Posterior cingulate gyrus (tissue), 11 donors: ENCODE measurements around the gene CXCR6.

Source experiments
- DNase-seq, 10 donors: peaks; one replicate each; pipeline versions ENCODE4 v3.0.0 to v3.0.0-alpha.2; 2020 to 2021; ENCODE audit warnings: mixed read lengths in 3 of 10
- intact Hi-C: fragments of 100-400 bp; cut with DNase I; formaldehyde crosslinking; loops from one replicate; pipeline ENCODE4 v1.15.1; 2023

The CXCR6 gene

GRCh38 chr3:45965253-45965652 lies 22.0 kb downstream of the CXCR6 start:
- intact Hi-C loops = no loop called here

GRCh38 chr3:45965653-45966052 lies 22.4 kb downstream of the CXCR6 start:
- intact Hi-C loops = no loop called here
- DNase-seq = peak in 2 of 10 donors; percentile 7 to 71

More at GRCh38 chr3:45965253-45965652, 22.0 kb downstream of the CXCR6 start:
- DNase-seq = peak in 2 of 10 donors; percentile 19 to 43

- intact Hi-C loops = no loop called here
Measured at GRCh38 chr3:45966371-45966791, 23.1 kb downstream of the CXCR6 start.

GRCh38 chr3:45966950-45967640 lies 23.8 kb downstream of the CXCR6 start:
- intact Hi-C loops = no loop called here
- peak; percentile 46 to 94 (median 66) for DNase-seq

More at GRCh38 chr3:45966371-45966791, 23.1 kb downstream of the CXCR6 start:
- peak in 2 of 10 donors; percentile 24 to 82 for DNase-seq

GRCh38 chr3:45967724-45968123 lies 24.5 kb downstream of the CXCR6 start:
- DNase-seq = no peak
- intact Hi-C loops = no loop called here

- intact Hi-C loops = no loop called here
- peak in 1 of 10 donors; percentile 60 for DNase-seq
Measured at GRCh38 chr3:45968149-45968548, 24.9 kb downstream of the CXCR6 start.

- intact Hi-C loops = no loop called here
- no peak for DNase-seq
Measured at GRCh38 chr3:45968706-45969105, 25.4 kb downstream of the CXCR6 start.

- DNase-seq = no peak
- intact Hi-C loops = no loop called here
Measured at GRCh38 chr3:45969116-45969515, 25.9 kb downstream of the CXCR6 start.

- intact Hi-C loops = no loop called here
- no peak for DNase-seq
Measured at GRCh38 chr3:45969953-45970352, 26.7 kb downstream of the CXCR6 start.

GRCh38 chr3:45972534-45973402 lies 29.5 kb downstream of the CXCR6 start:
- intact Hi-C loops = no loop called here
- DNase-seq = no peak

- no peak for DNase-seq
- intact Hi-C loops = no loop called here
Measured at GRCh38 chr3:45974686-45975085, 31.4 kb downstream of the CXCR6 start.

GRCh38 chr3:45975686-45976085 lies 32.4 kb downstream of the CXCR6 start:
- intact Hi-C loops = no loop called here
- DNase-seq = no peak

- intact Hi-C loops = no loop called here
- no peak for DNase-seq
Measured at GRCh38 chr3:45976191-45977091, 33.2 kb downstream of the CXCR6 start.

GRCh38 chr3:45978006-45978761 lies 34.9 kb downstream of the CXCR6 start:
- intact Hi-C loops = no loop called here
- DNase-seq = no peak

GRCh38 chr3:45979378-45979777 lies 36.1 kb downstream of the CXCR6 start:
- DNase-seq = no peak
- intact Hi-C loops = no loop called here

GRCh38 chr3:45980229-45980813 lies 37.1 kb downstream of the CXCR6 start:
- intact Hi-C loops = no loop called here

GRCh38 chr3:45980819-45981218 lies 37.6 kb downstream of the CXCR6 start:
- no peak for DNase-seq
- intact Hi-C loops = no loop called here

More at GRCh38 chr3:45980229-45980813, 37.1 kb downstream of the CXCR6 start:
- no peak for DNase-seq

GRCh38 chr3:45981346-45982074 lies 38.2 kb downstream of the CXCR6 start:
- intact Hi-C loops = no loop called here
- no peak for DNase-seq

- intact Hi-C loops = no loop called here
- no peak for DNase-seq
Measured at GRCh38 chr3:45983770-45984169, 40.5 kb downstream of the CXCR6 start.
